Fibroblast of villous mesenchyme (primary cell): ENCODE results near the gene LIMK1. TPM values are rescaled to one million over a fixed set of nuclear protein-coding genes. Genes with fewer than 3 reads are reported as not detected.
A peak's percentile ranks its signal among the peaks of the same experiment; 100 is the strongest.
"Not testable (repeated sequence)": the region's sequence is repeated elsewhere in the genome, so short reads cannot be mapped to it uniquely, and the experiment has no call there.

Experiments
- DNase-seq: peaks from one replicate; pipeline ENCODE4 v3.0.0-alpha.2; 2010; ENCODE audit warnings: low read depth
- H3K4me3 ChIP-seq: 2 replicates; pipeline ENCODE4 v1.5.1; 2011; ENCODE audit warnings: low read depth, mild to moderate bottlenecking, low read length
- total RNA-seq: library from RNA; depleted of rRNA; stranded (reverse); fragments of >200 nt; gene quantifications from 2 replicates; pipeline ENCODE4 v1.2.3, GENCODE V29; 2012
- TF ChIP-seq, protein P1 (sequence below): IDR thresholded peaks from 2 replicates; pipeline ENCODE4 v1.5.1; 2012; ENCODE audit warnings: low read depth, mild to moderate bottlenecking, low read length; ENCODE audit not compliant: insufficient read depth

LIMK1 gene
- total RNA-seq, 1 donor = 44.9 TPM

DNA sequence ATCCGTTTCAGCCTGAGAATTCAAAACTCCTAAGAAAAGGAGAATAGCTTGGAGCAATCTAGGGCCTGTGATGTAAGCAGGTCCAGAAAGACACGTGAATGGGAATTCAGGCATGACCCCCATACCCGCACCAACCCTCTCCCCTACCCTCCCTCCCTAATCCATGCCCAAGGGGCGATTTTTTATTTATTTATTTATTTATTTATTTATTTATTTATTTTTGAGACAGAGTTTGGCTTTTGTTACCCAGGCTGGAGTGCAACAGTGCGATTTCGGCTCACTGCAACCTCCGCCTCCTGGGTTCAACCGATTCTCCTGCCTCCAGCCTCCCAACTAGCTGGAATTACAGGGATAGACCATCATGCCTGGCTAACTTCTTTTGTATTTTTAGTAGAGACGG is 74.0 kb downstream of the LIMK1 start:
- no peak overlapping the region for H3K4me3 ChIP-seq
- TF ChIP-seq, protein P1, sequence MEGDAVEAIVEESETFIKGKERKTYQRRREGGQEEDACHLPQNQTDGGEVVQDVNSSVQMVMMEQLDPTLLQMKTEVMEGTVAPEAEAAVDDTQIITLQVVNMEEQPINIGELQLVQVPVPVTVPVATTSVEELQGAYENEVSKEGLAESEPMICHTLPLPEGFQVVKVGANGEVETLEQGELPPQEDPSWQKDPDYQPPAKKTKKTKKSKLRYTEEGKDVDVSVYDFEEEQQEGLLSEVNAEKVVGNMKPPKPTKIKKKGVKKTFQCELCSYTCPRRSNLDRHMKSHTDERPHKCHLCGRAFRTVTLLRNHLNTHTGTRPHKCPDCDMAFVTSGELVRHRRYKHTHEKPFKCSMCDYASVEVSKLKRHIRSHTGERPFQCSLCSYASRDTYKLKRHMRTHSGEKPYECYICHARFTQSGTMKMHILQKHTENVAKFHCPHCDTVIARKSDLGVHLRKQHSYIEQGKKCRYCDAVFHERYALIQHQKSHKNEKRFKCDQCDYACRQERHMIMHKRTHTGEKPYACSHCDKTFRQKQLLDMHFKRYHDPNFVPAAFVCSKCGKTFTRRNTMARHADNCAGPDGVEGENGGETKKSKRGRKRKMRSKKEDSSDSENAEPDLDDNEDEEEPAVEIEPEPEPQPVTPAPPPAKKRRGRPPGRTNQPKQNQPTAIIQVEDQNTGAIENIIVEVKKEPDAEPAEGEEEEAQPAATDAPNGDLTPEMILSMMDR = no peak
- no peak for DNase-seq

DNA sequence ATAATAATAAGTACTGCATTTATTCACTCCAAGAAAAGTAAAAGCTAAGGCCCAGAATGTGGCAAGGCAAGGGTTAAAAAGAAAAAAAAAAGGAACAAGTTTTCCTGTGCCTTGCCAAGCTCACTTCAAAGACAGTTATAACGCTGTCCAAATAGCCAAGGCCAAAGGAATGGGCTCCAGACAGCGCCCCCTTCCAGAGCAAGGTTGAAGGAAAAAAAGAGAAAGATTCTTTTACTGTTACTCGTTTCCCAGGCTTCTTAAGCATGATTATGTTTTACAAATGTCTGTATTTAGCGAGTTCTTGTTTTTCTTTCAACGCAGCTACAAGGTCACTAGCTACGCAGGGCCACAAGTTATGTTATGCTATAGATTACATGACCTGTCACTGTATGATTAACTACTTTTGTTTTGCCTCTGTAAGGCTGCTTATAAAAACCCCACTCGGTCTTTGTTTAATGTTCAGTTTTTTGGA is 81.4 kb downstream of the LIMK1 start:
- TF ChIP-seq, protein P1 = peak; percentile 49

DNA sequence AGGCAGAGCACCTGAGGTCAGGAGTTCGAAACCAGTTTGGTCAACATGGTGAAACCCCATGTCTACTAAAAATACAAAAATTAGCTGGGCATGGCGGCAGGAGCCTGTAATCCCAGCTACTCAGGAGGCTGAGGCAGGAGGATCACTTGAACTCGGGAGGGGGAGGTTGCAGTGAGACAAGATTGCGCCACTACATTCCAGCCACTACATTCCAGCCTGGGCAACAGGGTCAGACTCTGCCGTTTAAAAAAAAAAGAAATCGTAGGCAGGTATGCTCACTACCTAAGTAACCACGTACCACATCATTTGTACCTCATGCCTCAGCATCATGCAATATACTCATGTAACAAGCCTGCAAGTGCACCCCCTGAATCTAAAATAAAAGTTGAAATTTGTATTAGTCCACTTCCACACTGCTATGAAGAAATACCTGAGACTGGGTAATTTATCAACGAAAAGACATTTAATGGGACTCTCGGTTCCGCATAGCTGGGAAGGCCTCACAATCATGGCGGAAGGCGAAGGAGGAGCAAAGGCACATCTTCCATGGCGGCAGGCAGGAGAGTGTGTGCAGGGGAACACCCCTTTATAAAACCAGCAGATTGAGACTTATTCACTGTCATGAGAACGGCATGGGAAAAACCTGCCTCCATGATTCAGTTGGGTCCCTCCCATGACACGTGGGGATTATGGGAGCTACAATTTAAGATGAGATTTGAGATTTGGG is 82.4 kb downstream of the LIMK1 start:
- TF ChIP-seq, protein P1 = no peak

More for the DNA sequence above, 81.4 kb downstream of the LIMK1 start:
- H3K4me3 ChIP-seq = no peak overlapping the region
- peak; percentile 37 for DNase-seq

DNA sequence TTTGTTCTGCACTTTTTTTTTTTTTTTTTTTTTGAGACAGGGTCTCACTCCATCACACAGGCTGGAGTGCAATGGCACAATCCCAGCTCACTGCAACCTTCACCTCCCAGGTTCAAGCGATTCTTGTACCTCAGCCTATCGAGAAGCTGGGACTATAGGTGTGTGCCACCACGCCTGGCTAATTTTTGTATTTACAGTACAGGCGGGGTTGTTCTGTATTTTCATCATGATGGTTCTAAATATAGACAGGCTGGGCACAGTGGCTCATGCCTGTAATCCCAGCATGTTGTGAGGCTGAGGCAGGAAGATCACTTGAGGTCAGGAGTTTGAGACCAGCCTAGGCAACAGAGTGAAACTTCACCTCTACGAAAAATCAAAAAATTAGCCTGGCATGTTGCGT is 83.7 kb downstream of the LIMK1 start:
- DNase-seq = not testable (repeated sequence)

More for the DNA sequence above, 82.4 kb downstream of the LIMK1 start:
- no peak overlapping the region for H3K4me3 ChIP-seq
- no peak for DNase-seq

More for the DNA sequence above, 83.7 kb downstream of the LIMK1 start:
- H3K4me3 ChIP-seq = not testable (repeated sequence)

Other genes starting within 250 kb of the LIMK1 start
- gene METTL27, start 241.3 kb upstream of the LIMK1 start, total RNA-seq = 1.6 and 2.6 TPM in 2 replicates
- not detected in 2 replicates for gene TMEM270, start 222.6 kb upstream of the LIMK1 start, total RNA-seq
- gene ELN, start 55.6 kb upstream of the LIMK1 start, total RNA-seq = under 0.01 and 0.64 TPM in 2 replicates
- gene EIF4H, start 90.6 kb downstream of the LIMK1 start, total RNA-seq = 248 and 293 TPM in 2 replicates
- gene LAT2, start 126.2 kb downstream of the LIMK1 start, total RNA-seq = 0.32 and 1.3 TPM in 2 replicates
- gene RFC2, start 170.6 kb downstream of the LIMK1 start, total RNA-seq = 18.4 and 22.0 TPM in 2 replicates
- gene CLIP2, start 205.6 kb downstream of the LIMK1 start, total RNA-seq = 55.7 and 61.8 TPM in 2 replicates